ENCODE results near the gene ACAP1.

Gene ACAP1

GRCh38 chr17:7392696-7393612, 56.6 kb downstream of the ACAP1 start:
- DNase-seq: no peak

- no peak for DNase-seq
Observed at GRCh38 chr17:7393613-7394451, 57.5 kb downstream of the ACAP1 start.

- peak; percentile 46 for DNase-seq
Observed at GRCh38 chr17:7394452-7395191, 58.3 kb downstream of the ACAP1 start, which contains the start of gene PLSCR3. Gene PLSCR3 (minus strand): TSS chr17:7394525. CDS start chr17:7394110, 415 bp downstream.

- DNase-seq: no peak
Observed at GRCh38 chr17:7396147-7396546, 59.8 kb downstream of the ACAP1 start.

- DNase-seq: no peak
Observed at GRCh38 chr17:7398612-7399011, 62.3 kb downstream of the ACAP1 start.
